NCI-H2227 treated with DMSO at 0.1 percent for 48 hours (cell line): Measurements from ENCODE around the gene EHMT1.

ENCODE experiments used
- DNase-seq: peaks from one replicate; lab custom pipeline; 2025; lab: John Stamatoyannopoulos, UW

Gene EHMT1

DNA sequence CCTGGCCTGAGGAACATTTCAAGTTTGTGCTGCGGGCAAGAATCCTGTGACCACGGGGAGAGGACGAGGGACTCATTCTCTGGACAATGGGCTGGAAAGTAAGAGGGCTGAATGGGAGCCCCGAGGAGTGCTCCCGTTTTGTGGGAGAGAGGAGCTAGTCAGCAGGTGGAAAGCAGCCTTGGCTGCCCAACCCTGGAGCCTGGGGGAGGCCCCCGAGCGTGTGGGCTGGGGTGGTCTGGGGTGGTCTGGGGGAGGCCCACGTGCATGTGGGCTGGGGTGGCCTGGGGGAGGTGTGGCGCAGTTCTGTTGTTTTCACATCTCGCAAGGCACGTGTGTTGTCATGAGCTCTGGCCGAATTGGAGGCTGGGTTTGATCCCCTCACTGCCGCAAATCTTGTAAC, 27.5 kb downstream of the EHMT1 start:
- DNase-seq = no peak

DNA sequence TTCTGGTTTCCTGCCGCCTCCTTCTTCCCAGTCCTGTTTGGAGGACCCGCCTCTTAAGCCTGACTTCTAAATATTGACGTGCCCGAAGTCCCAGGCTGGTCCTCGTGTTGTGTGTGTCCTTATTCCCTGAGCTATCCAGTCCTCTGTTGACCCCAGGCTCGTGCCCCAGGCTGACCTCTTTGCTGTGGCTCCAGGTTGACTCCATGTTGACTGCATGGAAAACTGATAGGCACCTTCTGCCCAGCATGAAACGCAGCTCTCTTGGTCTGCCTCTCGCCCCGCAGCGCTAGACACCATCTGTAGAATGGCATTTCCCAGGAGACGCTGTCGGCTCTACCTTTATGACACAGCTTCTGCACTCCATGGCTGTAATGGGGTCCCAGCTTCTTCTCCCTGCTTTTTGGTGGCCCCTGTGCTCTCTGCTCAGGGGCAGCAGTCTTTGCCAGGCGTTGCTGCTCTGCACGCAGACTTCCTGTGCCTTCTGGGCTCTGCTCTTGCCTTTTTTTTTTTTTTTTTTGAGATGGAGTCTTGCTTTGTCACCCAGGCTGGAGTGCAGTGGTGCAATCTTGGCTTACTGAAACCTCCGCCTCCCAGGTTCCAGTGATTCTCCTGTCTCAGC, 28.4 kb downstream of the EHMT1 start:
- DNase-seq = no peak

DNA sequence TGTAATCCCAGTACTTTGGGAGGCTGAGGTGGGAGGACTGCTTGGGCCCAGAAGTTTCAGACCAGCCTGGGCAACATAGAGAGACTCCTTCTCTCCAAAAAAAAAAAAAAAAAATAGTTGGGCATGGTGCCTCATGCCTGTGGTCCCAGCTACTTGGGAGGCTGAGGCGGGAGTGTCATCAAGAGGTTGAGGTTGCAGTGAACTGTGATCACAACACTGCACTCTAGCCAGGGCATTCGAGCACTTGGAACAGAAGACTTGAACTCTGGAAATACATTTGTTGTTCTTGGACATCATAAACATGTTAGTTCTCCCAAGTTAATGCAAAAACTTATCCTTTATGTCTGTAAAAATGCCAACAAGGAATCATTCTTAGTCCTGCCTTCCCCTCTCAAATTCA, 29.6 kb downstream of the EHMT1 start:
- no peak for DNase-seq

DNA sequence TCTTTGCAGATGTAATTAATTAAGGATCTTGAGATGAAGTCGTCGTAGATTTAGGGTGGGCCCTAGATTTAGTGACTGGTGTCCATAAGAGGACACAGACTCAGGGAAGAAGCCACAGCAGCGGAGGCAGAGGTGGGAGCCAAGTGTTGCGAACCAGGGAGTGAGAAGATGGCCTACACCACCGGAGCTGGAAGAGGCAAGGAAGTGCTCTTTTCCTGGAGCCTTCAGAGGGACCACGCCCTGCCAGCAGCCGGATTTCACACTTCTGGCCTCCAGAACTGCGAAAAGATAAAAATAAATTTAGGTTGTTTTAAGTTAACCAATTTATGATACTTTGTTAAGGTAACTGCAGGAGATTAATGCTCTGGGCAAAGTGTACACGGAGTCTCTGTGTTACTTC, 30.7 kb downstream of the EHMT1 start:
- no peak for DNase-seq

DNA sequence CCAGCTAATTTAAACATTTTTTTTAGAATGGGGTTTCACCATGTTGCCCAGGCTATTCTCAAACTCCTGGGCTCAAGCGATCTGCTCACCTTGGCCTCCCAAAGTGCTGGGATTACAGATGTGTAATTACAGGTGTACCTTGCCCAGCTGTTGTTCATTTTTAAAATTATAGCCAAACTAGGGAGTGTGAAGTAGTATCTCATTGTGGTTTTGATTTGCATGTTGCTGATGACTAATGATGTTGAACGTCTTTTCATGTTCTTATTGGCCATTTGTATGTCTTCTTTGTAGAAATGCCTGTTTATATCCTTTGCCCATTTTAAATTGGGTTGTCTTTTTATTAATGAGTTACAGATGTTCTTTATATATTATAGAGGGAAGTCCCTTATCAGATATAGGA, 31.5 kb downstream of the EHMT1 start:
- DNase-seq = no peak

DNA sequence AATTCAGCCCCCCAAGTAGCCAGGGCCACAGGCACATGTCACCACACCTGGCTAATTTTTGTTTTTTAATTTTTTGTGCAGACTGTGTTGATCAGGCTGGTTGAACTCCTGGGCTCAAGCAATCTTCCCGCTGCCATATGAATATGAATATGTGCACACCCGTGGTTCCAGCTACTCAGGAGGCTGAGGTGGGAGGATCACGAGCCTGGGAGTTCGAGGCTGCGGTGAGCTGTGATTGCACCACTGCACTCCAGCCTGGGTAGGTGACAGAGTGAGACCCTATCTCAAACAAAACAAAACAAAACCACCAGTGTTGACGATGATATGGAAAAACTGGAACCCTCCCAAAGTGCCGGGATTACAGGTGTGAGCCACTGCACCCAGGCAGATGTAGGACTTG, 32.0 kb downstream of the EHMT1 start:
- DNase-seq = no peak

DNA sequence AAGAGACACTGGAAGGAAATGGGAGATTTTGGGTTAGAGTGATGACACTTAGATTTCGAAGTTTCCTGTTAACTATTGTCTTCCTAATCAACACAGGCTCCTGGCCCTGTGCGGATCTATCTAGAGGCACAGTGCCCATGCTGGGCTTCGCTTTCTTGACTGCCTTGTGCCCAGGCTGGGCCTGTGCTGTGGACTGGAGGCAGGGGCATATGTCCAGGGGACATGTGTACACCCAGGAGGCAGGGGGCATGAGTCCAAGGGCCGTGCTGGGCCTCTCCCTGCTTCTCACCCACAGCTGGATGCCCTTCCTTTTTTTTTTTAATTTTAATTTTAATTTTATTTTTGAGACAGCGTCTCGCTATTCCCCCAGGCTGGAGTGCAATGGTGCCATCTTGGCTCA, 37.6 kb downstream of the EHMT1 start:
- no peak for DNase-seq

DNA sequence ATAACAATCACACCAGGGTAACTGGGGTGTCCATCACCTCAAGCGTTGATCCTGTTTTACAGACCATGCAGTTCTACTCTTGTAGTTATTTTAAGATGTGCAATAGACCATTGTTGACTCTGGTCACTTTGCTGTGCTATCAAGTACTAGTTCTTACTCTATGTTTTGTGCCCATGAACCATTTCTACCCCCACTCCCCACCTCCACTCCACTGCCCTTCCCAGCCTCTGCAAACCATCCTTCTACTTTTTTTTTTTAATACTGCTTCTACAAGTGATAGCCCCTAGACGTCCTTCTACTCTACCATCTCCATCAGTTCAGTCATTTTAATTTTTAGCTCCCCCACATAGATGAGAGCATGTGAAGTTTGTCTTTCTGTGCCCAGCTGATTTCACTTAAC, 38.8 kb downstream of the EHMT1 start:
- DNase-seq = no peak

DNA sequence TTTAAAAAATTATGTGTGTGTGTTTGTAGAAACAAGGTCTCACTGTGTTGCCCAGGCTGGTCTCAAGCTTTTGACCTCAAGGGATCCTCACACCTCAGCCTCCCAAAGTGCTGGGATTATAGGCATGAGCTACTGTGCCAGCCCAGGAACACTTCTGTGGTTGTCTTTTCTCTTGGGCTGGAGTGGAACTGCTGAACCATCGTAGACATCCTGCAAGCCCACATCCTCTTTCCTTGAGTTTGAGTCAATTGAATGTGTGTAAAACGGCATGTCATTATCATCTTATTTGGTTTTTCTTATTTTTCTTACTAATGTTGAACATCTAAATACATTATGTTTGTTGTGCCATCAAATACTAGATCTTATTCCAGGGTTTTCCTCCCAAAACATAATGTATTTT, 40.0 kb downstream of the EHMT1 start:
- DNase-seq = no peak

DNA sequence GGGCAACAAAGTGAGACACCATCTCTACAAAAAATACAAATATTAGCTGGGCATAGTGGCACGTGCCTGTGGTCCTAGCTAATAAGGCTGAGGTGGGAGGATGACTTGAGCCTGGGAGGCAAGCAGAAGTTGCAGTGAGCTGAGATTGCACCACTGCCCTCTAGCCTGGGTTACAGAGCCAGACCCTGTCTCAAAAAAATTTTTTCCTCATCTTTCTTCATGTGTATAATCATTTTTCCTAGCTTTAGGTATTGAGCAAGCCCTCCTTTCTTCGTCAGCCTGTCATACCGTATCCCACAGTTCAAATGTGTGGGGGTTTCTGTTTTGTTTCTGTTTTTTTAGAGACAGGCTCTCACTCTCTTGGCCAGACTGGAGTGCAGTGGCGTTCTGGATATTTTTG, 41.3 kb downstream of the EHMT1 start:
- no peak for DNase-seq

DNA sequence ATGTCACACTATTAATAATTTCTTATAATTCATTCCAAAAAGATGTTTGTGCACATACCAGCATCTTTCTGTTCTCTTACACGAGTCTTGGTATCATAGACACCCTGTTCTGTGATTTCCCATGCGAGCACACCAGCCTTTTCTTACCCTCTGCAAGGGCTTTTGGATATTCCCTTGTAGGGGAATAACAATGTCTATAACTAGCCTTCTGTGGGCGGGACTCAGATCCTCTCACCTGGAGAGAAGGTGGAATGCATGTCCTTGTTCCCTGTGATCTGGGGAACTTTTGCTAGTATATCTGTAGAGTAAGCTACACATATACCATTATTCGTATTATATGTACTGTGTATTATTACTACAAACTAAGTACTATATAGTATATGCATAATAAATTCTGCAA, 44.8 kb downstream of the EHMT1 start:
- no peak for DNase-seq

DNA sequence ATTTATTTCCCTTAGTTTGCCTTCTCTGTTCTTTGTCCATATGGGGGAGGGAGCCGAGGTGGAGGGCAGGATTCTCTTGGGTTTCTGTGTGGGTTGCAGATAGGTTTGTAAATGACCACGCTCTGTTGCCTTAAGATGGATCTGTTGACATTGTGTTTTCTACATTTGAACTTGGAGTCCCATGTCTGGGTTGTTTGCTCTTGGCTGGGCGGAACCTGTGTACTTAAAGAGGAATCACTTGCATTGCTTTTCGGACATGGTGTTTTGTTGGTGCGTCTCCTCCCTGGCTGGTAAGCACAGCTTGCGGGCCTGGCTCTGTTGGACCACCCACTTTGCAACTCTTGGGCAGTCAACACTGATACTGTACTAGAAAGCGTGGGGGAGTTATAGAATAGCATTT, 45.9 kb downstream of the EHMT1 start:
- no peak for DNase-seq

DNA sequence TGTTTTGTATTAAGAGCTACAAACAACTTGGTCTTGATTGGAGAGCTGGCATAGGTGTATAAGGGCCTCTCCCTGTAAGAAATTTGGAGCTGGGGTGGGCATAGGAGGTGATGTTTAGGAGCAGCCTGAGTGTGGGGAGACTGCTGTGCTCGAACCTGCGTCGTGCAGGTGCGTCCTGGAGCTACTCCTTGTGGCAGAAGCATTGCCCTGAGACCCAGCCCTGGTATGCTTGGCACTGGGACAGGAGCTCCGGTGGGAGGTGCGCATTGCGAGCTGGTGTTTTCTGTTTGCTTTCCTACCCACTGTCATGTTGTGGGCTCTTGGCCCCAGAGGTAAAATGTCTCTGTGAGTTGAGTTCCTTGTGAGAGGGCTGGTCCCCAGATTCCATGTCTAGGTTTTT, 46.4 kb downstream of the EHMT1 start:
- no peak for DNase-seq

DNA sequence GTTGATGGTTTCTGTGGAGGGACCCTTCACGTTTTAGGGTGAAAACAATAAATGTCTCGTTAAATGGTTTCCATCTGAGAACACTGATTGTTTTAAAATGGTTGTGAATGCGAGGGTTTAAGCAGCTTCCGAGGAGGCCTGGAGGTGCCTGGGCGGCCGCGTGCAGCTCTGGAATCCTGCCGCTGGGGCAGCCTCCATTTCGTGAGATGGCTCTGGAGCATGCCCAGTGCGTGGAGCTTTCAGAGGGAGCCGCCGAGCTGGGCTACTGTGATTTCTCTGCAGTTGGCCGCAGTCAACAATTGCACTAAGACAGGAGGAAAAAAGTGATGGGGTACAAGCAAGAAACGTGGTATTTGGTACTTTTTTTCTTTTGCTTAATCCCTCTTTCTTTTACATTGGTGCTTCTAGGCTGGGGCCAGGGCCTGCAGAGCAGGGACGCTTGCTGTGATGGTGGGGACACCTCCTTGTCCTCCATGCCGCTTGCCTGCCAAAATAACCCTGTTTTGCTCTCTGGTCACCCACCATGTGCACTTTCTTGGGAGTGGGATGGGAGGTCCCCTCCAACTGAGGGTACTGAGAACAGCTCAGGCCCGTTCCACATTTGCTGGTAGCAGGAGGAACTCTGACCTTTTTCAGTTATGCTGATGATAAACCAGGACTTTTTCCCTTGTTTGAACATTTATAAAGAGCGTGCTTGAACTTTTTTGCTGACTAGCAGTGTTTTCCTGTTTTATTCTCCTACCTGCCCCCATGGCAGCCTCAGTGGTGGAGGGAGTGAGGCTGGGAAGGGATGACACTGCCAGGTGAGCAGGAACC, 47.1 kb downstream of the EHMT1 start:
- DNase-seq = no peak

DNA sequence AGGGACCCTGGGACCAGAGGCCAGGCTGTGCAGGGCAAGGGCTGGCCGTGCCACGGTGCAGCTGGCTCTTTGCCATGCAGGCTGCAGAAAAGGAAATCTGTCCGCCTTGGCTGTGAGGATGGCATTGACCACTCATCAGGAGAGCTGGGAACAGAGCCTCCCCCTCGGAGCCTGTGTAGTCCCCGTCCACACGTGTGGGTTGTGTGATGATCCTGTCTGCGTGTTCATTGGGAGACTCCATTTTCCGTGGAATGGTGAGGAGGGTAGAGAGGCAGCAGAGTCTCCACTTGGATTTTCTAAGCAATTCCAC, 47.7 kb downstream of the EHMT1 start:
- no peak for DNase-seq

DNA sequence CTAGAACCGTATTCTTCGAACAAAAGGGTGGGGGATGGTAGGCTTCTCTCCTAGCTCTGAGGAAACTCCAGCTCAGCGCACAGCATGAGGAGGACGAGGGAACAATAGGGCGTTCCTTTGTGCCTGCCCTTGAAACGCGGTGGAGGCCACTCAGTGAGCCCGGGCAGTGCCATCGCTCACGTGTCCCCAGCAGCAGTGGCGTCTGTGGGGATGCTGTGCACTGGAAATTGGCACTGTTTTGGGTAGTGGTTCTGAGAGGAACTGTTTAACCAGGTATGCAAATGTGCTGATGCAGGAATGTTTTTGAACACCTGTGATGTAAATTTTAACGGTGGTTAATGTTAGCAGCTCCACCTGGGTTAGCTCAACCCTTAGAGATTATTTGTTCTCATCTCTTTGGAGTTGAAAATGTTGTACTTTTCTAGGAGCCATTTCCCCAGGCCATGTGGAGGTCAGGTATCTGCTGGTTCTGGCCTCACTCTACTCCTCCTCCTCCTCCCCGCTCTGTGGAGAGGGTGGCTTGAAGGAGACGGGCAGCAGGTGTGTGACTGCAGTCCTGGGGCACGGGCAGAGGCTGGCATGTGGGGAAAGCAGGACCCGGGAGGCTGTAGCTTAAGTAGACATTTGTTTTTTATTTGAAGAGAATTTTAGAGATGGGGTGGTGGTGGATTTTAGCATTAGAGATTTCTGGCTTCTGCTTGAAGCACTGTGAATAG, 48.3 kb downstream of the EHMT1 start:
- DNase-seq = peak; percentile 79

DNA sequence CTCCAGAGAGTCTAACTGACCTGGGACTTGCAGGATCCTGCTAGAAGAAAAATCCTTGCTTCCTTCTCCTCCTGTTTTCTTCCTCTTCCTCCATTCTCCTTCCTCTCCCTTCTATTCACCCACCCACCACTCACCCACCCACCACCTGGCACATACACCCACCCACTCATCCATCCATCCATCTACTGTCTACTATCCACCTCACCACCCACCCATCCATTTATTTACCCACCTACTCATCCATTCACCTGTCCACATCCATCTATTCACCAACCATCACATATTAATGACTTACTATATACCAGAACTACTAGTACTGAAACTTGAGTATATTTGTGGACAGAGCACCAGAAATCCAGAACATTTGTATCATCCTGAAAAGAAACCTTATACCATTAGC, 49.4 kb downstream of the EHMT1 start:
- DNase-seq = no peak

DNA sequence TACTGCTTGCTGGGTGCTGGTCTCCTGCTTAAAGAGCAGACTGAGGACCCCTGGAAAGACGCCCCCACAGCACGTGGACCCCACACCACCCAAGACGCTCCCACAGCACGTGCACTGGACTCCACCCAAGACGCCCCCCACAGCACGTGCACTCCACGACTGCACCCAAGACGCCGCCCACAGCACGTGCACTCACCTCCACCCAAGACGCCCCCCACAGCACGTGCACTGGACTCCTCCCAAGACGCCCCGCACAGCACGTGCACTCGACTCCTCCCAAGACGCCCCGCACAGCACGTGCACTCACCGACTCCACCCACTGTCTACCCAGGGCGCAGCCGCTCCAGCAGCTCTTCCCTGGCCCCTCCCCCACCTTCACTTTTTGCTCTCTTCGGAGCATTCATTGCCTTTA, 50.5 kb downstream of the EHMT1 start:
- DNase-seq = no peak

DNA sequence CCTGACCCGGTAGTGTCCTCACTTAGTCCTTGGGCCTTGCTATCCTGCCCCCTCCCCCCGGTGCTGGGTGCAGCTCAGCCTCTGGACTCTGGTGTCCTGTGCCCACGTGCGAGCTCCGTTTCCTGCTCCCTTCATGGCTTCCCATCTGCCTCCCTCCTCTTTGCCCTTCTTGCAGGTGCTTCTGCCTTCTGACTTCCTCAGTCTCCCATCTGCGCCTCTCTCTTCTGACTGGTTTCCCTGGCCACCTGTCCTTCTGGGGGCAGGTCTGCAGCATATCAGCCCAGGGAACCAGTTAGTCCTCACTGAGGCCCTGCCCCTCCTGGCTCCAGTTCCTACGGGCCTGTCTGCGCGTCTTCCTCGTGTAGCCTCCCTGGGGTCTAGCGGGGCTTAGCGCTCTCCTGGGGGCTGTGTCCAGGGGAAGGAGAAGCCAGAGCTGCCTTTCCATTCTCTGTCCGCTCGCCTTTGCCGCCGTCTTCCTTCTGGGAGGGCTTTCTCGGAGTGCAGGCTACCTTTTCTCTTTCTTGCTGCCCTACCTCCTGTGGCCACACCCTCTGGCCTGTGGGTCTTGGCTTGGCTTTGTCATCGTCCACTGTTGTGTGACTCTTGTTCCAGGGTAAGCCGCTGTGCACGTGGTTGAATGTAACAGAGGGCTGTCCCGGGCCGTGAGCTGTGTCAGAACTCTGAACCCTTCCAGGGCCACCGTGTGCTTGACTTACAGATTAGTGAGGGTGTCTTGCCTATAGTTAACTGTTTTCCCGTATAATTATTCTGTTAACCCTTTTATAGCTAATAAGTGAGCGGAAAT, 51.8 kb downstream of the EHMT1 start:
- DNase-seq = no peak

DNA sequence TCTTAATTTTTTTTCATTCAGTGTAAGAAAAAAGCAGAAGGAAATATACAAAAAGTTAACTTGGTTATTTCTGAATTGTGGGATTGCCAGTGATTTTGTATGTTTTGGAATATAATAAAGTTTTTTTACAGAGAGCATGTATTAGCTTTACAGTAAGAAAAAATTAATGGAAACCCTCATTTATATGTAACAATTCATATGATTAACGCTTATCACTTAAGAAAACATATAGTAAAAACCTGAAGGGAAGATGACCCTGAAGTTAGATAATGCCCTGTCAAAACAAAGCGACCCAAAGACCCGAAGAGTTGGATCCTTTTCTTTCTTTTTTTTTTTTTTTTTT, 52.4 kb downstream of the EHMT1 start:
- no peak for DNase-seq

DNA sequence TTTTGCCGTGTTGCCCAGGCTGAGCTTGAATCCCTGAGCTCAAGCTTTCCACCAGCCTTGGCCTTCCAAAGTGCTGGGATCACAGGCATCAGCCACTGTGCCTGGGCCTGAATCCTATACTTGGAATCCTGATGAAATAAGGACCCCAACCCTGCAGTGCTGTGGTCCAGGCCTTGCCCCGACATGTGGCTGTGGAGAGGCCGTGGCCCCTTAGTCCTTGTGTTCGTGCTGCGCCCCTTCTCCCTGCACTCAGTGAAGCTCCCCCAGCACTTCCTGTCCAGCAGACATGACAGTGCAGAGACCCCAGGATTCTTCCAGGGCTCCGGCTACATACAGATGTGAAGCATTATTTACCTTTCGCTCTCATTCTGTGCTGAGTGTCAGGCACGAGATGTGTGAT, 52.9 kb downstream of the EHMT1 start:
- DNase-seq = no peak

DNA sequence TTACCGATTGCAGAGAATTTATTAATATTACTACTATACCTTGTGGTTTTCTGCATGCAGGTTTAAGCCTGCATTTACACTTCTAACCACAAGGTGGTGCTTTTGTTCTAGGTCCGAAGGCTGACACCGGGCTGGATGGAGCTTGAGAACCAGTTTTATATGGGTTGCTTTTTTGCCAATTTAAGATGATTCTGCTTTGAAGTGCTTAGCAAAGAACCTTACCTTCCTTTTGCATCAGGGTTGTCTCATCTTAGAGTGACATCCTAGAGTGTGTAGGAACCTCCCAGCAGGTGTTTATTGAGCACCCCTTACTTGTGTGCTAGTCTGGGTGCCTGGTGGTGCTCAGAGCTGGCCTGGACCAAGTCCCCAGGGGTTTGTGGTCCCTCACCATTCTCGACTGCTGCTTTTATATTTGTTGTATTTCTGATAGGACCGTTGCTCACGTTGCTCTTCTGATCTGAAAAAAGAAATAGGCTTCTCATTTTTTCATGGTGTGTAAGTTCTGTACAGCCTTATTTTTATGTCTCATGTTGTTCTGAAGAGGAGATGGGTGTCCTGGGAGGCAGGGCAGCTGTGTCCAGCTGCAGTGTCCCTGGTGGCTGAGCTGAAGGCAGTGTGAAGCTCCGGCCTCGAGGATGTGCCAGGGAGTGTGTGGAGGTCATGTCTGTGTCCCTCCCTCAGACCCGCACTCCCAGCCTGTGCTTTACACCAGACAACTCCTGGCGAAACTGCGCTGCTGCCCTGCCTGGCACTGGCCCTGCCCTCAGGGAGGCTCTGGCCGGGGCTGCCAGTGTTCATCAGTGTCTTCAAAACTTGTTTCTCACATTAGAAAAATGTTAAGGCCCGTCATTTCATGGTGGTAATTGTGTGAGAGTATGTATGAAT, 54.3 kb downstream of the EHMT1 start:
- DNase-seq = peak; percentile 70
